Measurements from ENCODE around the gene CAMKK2.

CAMKK2 gene

DNA sequence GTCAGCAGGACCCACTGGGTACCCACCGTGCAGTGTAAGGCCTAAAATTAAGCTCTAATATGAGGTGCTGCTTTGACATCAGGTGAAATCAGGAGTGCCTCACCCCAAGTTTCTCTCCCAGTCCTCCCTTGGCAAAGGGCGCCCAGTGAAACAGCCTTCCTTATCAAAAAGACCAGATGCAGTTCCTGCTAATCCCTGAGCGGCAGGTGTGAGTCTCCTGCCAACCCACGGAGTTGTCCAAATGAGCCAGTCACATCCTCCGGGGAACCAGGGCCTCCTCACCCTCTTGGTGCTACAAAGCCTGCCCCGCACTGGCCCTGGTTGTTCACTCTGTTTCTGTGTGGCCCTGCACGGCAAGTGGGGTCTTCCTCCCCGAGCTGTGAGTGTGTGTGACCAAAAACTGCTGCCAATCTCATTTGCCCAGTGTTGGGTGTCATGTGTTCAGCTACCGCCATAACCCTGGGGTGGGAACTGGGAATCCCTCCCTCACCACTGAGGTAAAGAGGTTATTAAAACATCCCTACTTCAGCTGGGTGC is 106.8 kb downstream of the CAMKK2 start:
- DNase-seq: no peak

DNA sequence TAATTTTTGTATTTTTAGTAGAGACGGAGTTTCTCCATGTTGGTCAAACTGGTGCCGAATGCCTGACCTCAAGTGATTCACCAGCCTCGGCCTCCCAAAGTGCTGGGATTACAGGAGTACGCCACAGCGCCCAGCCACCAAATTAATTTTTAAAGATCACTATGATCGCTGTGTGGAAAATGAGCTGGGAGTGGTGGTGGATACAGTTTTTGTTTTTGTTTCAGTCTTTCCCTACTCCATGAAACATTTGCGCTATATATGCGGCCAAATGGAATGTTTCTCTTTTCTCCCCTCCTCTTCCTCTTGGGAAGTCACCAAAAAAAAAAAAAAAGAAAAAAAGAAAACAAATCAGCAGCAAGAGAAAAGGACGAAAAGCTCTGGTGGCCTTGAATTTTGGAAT is 107.4 kb downstream of the CAMKK2 start:
- no peak for DNase-seq

DNA sequence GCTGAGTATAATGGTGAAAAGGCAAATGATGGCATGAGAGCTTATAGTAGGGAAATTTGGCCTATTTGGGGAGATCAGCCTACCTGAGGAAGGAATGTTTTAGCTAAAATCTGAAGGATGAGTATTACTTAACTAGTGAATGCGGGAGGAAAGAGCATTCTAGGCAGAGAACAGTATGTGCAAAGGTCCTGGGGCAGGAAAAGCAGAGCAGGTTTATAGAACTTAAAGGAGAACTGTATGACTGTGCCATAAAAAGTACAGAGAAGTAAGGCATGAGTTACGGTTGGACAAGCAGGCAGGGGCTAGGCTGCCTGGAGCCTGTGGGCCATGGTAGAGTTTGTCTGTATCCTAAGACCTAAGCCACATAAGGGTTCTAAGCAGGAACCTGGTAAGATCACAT is 108.3 kb downstream of the CAMKK2 start:
- DNase-seq: no peak

Measured in activated CD8-positive, alpha-beta memory T cell treated with anti-CD3 and anti-CD28 coated beads, Interleukin-2, amount 50 U/mL, for 48 hours (primary cell).